NCI-H146 treated with DMSO at 0.1 percent for 48 hours (cell line): ENCODE measurements around the gene PREX1.

Experiments
- DNase-seq: peaks from one replicate; lab custom pipeline; 2025; ENCODE audit not compliant: unreplicated experiment; lab: John Stamatoyannopoulos, UW

The PREX1 gene

DNA sequence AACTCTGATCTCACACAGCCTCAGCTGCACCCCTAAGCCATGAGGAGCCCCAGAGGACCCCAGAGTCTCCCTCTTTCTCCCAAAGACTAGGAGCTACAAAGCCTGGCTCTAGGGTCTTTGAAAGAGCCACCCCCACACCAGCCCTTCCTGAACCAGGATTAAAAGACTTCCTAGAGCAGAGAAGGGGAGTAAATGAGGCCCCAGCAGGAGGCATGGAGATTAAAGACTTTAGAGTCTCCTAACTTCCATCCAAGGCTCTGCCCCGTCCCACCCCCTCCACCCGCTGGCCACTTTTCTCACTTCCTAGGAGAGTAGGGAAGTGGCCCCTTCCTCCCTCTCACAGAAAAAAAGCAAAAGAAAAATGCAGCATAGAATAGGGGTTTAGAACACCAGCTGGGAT is 1.7 kb downstream of the PREX1 start:
- no peak for DNase-seq

DNA sequence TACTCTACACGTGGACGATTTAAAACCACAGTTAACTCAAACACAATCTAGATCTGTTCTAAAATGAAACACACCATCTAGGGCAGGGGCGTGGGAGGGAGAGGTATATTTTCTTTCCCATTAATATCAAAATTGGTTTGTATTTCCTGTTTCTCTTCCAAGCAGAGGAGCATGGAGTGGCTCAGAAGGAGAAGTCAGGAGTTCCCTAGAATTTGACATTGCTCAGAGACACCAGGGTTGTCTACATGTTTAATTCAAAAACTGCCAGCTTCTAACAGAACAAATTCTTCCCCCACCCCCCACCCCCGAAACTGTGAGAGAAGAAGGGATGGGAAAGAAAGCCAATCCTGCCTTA is 2.3 kb downstream of the PREX1 start:
- no peak for DNase-seq

DNA sequence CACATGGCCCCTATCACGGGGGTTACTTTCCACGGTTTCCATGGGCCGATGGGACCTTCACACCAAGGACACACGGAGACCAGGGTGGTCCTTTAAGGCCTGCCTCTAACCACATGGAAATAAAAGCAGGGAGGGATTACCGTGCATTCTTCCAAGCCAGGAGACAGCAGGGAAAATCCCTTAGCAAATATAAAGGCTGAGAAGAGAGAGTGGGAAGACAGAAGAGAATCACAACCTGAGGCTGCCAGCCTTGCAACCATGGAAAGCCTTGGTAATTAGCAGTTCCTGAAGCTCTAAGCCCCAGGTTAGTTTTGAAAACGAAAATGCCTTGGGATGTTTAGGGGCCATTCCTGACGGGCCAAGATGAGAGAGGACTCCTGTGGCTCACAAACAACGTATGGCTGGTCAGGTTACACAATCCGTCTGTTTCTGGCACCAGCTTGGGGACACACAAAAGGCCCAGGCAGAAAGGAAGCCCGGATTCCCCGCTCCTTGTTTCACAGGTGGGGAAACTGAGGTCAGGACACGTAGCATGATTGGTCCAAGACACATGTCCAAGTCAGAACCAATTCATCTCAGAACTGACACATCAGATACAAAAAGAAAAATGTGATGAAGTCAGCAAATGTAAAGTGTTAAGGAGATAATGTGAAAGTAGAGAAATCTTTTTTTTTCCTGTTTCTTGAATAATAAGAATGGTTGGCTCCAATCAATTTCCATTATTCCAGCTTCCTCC is 2.8 kb downstream of the PREX1 start:
- peak; percentile 16 for DNase-seq

DNA sequence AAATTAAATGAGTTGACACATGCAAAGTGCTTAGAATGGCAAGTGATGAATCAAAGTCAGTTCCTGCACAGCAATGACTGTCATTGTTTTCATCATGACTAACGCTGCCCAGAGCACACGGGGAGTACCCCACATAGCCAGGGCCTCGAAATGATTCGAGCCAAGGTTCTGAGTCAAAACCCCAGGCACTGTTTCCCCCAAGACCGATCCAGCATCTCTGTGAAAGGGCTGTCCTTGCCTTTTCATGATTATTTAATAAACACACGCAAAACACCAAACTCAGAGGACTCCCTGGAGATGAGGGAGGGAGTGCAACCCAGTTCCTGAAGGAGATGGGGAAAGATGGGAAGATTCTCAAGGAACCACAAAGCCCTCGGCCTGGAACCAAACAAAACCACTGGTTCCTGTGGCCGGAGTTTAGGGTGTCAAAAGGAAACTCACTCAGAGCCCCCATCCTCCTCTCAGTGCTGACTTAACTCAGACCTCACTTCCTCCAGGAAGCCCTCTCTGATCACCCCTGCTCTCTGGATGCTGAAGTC is 3.8 kb downstream of the PREX1 start:
- DNase-seq = no peak

DNA sequence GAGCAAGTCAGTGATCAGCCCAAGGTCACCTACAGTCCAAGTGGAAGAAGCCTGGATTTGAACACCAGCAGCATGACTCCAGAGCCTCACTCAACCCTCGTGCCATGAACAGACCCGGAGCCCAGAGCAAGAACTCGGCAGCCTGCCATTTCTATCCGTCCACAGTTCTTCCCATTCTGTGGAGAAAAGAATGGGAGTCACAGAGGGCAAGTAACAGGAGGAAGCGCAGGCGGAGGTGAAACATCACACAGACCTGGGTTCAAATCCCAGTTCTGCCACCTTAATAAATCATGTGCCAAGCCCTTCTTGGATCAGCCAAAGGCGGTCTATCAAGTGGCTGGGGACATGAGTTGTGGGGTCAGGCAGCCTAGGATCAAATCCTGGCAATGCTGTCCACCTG is 4.3 kb downstream of the PREX1 start:
- no peak for DNase-seq

DNA sequence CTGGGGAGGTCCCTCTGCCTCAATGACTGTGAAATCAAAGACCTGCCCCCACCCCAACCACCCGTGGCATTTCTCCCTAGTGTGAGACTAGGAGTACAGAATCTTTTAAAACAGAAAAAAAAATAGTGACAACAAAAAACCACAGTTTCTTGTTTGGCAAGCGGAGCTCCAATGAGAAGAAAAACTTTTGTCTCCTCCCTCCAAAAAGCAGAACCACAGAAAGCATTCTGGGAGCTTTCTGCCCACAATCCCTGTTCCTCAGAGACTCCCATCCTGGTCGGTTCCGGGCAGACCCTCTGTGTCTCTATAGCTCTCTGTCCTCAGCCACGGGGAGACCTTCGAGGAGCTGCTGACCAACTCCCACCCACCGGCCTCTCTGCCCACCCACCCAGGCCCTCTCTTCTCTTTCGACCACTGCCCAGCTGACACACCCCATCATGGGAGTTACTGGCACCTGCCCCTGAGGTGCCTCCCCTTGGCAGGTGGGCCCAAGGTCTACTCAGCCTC is 4.9 kb downstream of the PREX1 start:
- DNase-seq = no peak

DNA sequence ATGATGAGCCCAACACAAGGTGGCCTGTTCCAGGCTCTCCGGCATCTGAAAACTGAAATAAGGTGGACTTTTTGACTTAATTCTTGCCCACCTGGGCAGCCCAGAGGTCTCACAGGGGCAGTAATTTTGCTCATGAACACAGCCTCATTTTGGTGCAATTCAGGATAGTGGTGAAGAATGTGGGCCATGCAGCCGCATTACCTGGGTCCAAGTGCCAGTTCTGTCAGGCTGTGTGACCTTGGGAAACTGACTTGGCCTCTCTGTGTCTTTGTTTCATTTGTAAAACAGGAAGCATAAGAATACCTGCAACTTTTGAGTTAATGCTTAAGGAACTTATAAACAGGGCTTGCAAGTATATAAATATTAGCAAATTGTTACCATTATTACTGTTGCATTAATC is 5.6 kb downstream of the PREX1 start:
- DNase-seq = no peak

DNA sequence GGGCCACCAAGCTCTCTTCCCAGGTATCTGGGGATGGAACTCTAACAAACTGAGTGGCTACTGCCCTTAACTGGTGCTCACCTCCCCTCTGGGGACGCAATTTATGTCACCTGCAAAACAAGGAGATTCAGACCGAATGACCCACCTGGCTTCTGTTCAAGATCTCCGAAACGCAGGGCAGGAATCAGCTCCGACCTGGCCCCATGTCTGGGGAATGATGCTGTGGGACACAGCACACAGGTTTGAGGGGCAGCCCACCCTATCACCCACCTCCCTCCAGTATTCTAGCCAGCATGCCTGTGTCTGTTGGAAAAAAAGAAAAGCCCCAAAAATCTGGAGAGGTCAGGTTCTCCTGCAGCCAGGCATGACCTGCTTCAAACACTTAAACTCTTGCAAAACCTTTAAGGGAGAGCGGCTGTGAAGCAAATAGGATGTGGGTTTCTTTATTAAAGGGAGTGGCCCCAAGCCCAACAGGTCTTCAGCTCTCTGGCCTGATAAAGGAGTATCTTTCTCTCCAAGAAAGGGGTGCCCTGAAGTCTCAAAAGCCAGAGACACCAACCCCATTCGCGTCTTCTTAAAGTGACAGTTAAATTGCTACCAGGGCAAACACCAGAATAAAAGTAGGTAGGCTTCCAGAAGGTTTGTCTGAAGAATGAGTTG is 6.4 kb downstream of the PREX1 start:
- DNase-seq = no peak

DNA sequence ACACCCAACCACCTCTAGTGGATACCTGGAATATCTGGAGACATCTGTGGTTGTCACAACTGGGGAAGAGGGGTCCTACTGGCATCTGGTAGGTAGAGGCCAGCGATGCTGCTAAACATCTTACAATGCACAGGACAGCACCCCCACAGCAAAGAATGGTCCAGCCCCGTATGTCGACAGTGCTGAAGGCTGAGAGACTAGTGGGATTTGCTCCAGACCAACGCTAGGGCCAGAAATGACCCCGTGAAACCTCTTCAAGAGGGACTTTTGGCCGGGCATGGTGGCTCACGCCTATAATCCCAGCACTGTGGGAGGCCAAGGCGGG is 7.2 kb downstream of the PREX1 start:
- DNase-seq = no peak

DNA sequence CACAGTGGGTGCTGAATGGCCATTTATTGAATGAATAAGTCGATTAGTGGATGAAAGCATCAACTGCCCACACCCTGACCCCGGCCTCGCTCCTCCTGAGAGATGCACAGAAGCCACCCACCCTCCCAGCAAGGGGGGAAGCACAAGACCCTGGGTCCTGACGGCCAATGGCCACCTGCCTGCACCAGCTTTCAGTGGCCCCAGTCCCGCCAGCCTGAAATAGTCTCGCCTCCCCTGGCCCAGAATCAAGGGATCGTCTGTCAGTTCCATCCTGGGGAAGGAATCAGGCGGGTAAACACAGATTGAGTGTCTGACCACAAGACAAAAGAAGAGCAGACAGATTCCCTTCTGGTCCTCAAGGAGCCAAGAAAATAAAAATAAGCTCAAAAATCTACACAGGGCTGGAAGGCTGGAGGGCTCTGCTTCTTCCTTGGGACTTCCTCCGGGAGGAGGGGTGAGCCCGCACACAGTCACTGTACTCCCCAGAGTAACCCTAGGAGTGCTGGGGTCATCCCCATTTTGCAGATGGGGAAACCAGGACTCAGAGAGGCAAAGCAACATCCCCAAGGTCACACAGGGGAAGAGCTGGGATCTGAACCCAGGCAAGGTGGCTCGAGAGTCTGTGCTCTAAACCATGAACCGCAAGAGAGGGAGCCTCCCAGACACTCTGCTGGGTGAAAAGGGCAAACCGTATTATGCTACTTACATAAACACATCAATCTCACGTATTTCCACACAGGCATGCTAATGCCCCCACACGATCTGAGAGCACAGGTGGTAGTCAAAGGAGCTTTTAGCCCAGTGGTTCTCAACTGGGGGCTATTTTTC is 7.8 kb downstream of the PREX1 start:
- DNase-seq = no peak

DNA sequence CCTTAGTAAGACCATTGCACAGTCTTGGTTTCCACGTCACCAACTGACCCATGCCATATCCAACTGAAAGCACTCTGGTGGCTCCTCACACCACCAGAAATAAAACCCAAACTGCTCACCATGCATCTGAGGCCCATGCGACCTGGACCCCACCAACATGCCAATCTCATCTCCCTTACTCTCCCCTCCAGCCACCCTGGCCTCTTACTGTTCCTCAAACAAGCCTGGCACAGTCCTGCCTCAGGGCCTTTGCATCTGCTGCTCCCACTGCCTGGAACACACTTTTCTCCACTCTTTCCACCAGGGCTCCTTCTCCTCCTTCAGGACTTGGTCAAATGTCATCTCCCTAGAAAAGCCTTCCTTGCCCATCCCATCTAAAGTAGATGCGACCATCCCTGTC is 8.7 kb downstream of the PREX1 start:
- no peak for DNase-seq

DNA sequence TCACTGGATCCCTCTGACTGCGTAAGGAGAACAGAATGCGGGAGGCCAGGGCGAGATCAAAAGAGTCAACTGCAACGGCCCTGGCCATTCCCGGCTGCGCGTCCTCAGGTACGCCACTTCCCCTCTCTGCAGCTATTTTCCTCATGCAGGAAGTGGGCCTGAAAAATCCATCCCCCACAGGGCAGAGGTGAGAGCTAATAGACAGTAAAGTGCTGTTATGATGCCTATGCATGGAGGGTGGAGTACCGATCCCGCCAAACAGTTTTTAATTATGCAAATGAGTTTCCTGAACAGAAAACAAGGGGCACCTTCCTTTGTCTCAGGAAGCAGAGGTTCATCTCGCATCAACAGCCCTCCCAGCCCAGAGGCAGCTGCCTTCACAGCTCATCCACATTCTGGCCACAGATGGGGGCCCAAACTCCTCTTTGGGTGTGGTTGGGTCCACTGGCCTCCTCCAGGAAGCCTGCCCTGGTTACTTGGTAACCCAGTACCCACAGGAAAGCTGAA is 9.3 kb downstream of the PREX1 start:
- DNase-seq = no peak

DNA sequence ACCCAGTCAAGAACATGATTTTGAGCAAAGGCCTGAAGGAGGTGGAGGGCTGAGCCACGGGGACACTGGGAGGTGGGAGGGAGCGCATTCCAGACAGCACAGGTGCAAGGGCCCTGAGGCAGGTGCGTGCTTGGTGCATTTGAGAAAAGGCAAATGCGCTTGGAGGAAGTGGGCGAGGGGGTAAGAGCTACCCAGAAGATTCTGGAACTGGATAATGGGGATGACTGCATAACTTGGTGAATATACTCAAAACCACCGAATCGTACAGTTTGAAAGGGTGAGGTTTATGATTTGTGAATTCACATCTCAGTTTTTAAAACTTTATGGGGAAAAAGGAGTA is 9.8 kb downstream of the PREX1 start:
- DNase-seq = no peak

DNA sequence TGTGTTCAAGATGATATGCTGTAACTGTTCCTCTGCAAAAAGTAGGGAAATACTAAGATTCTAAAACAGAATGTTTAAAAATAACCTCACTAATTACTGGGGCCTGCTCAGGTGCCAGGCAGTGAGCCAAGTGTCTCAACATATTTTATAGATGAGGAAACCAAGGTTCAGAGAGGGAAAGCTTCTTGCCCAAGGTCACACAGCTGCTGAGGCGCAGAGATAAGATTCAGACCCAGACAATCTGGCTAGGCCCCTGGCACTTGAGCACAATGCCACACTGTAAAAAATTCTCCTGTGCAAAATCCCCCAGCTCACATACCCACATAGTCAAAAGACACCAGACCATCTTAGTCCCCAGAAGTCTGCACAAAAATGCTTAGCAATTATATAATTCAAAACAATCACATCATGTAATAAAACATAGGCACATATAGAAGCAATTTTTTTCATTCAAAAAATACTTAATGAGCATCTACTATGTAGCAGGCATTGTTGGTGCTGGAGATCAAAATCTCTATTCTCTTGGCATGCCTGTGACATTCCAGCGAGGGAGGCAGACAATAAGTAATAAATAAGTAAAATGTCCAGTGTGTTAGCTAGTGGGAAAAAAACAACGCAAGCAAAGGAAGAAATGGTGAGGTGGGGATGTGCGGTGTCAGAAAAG is 10.3 kb downstream of the PREX1 start:
- no peak for DNase-seq

DNA sequence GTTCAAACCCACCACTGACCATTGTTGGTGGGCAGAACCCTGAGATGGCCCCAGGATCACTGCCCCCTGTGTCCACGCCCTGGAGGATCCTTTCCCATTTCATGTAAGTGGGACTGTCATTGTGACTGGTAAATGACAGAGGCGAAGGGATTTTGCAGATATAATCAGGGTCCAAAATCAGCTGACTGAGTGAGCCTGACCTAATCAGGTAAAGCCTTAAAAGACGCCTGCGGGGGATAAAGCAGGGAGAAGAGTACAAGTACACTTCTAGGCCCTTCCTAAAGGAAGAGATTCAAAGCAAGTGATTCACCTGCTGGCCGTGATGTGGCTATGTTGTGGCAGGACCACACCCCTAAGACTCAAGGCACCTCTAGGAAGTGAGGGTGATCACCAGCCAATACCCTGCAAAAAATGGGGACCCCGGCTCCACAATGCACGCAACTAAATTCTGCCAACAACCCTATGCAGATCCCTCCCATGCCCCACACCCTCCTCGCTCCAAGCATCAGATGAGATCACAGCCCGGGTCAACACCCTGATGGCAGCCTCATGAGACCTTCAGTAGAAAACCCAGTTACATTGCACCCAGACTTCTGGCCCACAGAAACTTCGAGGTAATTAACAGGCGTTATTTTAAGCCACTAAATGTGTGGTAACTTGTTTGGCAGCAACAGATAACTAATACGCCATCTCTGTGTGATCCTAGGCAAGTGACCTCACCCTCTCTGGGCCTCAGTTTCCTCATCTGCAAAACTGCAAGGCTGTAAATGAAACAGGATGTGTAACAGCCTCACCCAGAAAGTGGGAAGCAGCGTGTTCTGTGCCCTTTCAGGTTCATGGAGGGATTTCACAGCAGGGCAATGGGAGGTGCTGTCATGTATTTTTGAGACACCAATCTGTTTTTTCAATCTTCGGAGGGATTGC is 11.3 kb downstream of the PREX1 start:
- no peak for DNase-seq

DNA sequence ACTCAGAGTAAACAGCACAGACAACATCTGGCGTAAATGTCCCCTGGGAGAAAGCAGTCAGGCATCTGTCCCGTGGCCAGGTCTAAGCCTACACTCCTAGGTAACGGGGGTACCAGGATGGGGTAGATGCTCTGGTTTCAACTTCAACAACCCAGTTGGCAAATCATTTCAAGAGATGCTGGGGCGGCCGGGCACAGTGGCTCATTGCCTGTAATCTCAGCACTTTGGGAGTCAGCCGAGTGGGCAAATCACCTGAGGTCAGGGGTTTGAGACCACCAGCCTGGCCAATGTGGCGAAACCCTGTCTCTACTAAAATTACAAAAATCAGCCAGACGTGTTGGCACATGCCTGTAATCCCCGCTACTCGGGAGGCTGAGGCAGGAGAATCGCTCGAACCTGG is 12.3 kb downstream of the PREX1 start:
- DNase-seq = no peak

DNA sequence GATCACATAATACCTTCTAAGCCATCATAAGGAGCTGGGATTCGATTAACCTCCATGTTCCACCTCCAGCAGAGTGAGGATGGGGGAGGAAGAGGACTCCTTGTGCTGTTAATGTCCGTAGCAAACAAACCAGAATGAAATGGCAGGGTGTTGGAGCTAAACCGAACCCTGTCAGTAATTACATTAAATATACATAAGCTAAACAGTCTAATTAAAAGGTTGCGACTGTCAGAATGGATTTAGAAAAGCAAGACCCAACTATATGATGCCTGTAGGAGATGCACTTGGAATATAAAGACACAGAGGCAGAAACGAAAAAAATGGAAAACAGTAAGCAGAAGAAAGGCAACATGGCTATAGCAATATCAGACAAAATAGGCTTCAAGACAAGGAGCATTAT is 13.2 kb downstream of the PREX1 start:
- no peak for DNase-seq

DNA sequence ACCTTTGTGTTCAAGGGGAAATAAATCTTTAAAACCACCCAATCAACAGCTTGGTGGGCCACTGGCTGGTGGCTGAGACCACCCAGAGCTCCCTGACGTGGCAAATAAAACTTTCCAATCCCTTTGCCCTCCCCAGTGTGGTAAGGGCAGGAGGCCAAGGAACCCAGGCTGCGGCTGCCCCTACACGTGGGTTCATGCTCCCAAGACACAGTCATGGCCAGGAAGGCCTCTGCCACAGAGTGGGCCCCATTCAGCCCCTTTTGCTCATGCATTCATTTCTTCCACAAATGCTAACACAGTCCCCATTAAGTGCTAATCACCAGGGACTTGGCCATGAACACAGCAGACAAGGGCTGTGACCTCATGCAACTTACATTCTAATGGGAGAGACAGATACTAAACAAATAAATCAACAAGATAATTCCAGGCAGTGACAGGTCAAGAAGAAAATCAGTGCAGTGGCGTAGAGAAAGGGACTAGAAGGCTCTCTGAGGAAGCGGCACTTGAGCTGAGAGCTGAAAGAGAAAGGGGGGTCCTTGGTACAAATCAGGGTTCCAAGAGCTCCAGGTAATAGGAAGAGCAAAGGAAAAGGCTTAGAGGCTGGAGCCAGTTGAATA is 13.8 kb downstream of the PREX1 start:
- no peak for DNase-seq

DNA sequence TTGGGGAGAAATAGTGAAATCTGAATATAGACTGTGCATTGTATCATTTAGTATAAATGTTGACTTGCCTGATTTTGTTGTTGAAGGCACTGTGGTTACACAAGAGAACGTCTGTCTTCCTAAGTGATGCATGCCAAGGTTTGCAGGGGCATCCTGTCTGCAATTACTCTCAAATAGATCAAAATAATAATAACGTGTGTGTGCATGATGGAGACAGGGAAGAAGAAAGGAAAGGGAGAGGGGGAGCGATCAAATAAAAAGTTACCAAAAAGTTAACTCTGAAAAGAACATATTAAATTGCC is 14.4 kb downstream of the PREX1 start:
- no peak for DNase-seq
